HepG2 (cell line): ENCODE results near the gene PDIA6. TPM values are rescaled to one million over a fixed set of nuclear protein-coding genes. Genes with fewer than 3 reads are reported as not detected.

Experiments used
- ETV5 ChIP-seq: IDR thresholded peaks from 2 replicates; pipeline ENCODE4 v1.6.1; 2018; ENCODE audit warnings: missing biosample characterization, missing genetic modification reagents, inconsistent platforms, borderline replicate concordance
- FOXA3 ChIP-seq: IDR thresholded peaks from 2 replicates; pipeline ENCODE4 v1.6.1; 2016; ENCODE audit warnings: missing genetic modification reagents, missing compliant biosample characterization
- FOXC1 ChIP-seq: sonication (generic); formaldehyde crosslinking; IDR thresholded peaks from 2 replicates; pipeline ENCODE4 v1.8.0; 2022; ENCODE audit warnings: mild to moderate bottlenecking, missing genetic modification reagents, borderline replicate concordance
- GATAD2A ChIP-seq: IDR thresholded peaks from 2 replicates; pipeline ENCODE4 v1.6.1; 2016
- HMG20A ChIP-seq: IDR thresholded peaks from 2 replicates; pipeline ENCODE4 v1.6.1; 2016; ENCODE audit warnings: borderline replicate concordance
- KAT8 ChIP-seq: IDR thresholded peaks from 2 replicates; pipeline ENCODE4 v1.6.1; 2016; ENCODE audit warnings: missing genetic modification reagents, missing compliant biosample characterization
- KLF9 ChIP-seq: IDR thresholded peaks from 2 replicates; pipeline ENCODE4 v1.6.1; 2016; ENCODE audit warnings: low read depth
- NAIF1 ChIP-seq: sonication (generic); formaldehyde crosslinking; IDR thresholded peaks from 2 replicates; pipeline ENCODE4 v1.5.0; 2020; ENCODE audit warnings: mild to moderate bottlenecking, missing genetic modification reagents, borderline replicate concordance
- NKX3-1 ChIP-seq: sonication (generic); formaldehyde crosslinking; IDR thresholded peaks from 2 replicates; pipeline ENCODE4 v1.5.0; 2020; ENCODE audit warnings: missing genetic modification reagents
- POLR2A ChIP-seq, 2 experiments: IDR thresholded peaks; 2 replicates each; pipeline ENCODE4 v1.6.1; 2011; ENCODE audit warnings: low read depth in 2 of 2, low read length in 2 of 2, mild to moderate bottlenecking in 1 of 2, moderate library complexity in 1 of 2; ENCODE audit not compliant: insufficient read depth in 1 of 2
- SMARCE1 ChIP-seq: fragments of 450-650 bp; IDR thresholded peaks from 2 replicates; pipeline ENCODE4 v1.6.1; 2017; ENCODE audit warnings: borderline replicate concordance
- SOX6 ChIP-seq, 2 experiments: fragments of 450-650 bp in 1 of 2; sonication (generic) in 1 of 2; formaldehyde crosslinking in 1 of 2; IDR thresholded peaks; 2 replicates each; pipeline versions ENCODE4 v1.4.0 to v1.6.1; 2017 to 2020; ENCODE audit warnings: antibody characterized with exemption in 1 of 2, mild to moderate bottlenecking in 1 of 2, missing genetic modification reagents in 1 of 2
- TGIF2 ChIP-seq: IDR thresholded peaks from 2 replicates; pipeline ENCODE4 v1.6.1; 2016; ENCODE audit warnings: control low read depth, missing compliant biosample characterization
- TOE1 ChIP-seq: sonication (generic); formaldehyde crosslinking; IDR thresholded peaks from 2 replicates; pipeline ENCODE4 v1.4.0; 2020; ENCODE audit warnings: mild to moderate bottlenecking, missing genetic modification reagents
- TRIM24 ChIP-seq: sonication (generic); formaldehyde crosslinking; IDR thresholded peaks from 2 replicates; pipeline ENCODE4 v1.8.0; 2022; ENCODE audit warnings: mild to moderate bottlenecking, missing genetic modification reagents
- ZBTB38 ChIP-seq: sonication (generic); formaldehyde crosslinking; IDR thresholded peaks from 2 replicates; pipeline ENCODE4 v1.5.1; 2020; ENCODE audit warnings: mild to moderate bottlenecking, missing genetic modification reagents
- ZNF331 ChIP-seq: sonication (generic); formaldehyde crosslinking; IDR thresholded peaks from 2 replicates; pipeline ENCODE4 v1.4.0; 2020; ENCODE audit warnings: missing genetic modification reagents
- polyA plus RNA-seq, 8 experiments: library from polyadenylated mRNA; depleted of rRNA in 3 of 8; stranded (reverse) in 7 of 8; unstranded in 1 of 8; fragments of >200 nt; fragmentation: Illumina TruSeq in 4 of 8; extraction: Trizol in 4 of 8; gene quantifications; 2 replicates each; pipeline versions ENCODE4 v1.2.1 to v1.2.3, GENCODE V29; 2011 to 2016; ENCODE audit warnings: low read depth in 4 of 8, missing spikeins in 1 of 8, mixed read lengths in 1 of 8; ENCODE audit not compliant: insufficient read depth in 1 of 8
- total RNA-seq, 5 experiments: library from RNA; depleted of rRNA; stranded (reverse); fragments of >200 nt; fragmentation: Illumina TruSeq; extraction: Trizol; gene quantifications; 2 replicates each; pipeline ENCODE4 v1.2.3, GENCODE V29; 2016; ENCODE audit warnings: low read depth in 1 of 5
- TF ChIP-seq, protein P1 (sequence below): sonication (generic); formaldehyde crosslinking; IDR thresholded peaks from 2 replicates; pipeline ENCODE4 v1.4.0; 2020; ENCODE audit warnings: mild to moderate bottlenecking, missing genetic modification reagents
- TF ChIP-seq, protein P2 (sequence below): sonication (generic); formaldehyde crosslinking; IDR thresholded peaks from 2 replicates; pipeline ENCODE4 v1.5.0; 2020; ENCODE audit warnings: mild to moderate bottlenecking, missing genetic modification reagents, moderate library complexity
- TF ChIP-seq, protein P3 (sequence below): IDR thresholded peaks from 2 replicates; pipeline ENCODE4 v1.6.1; 2016; ENCODE audit warnings: missing compliant biosample characterization, missing genetic modification reagents, borderline replicate concordance
- TF ChIP-seq, protein P4 (sequence below): sonication (generic); formaldehyde crosslinking; IDR thresholded peaks from 2 replicates; pipeline ENCODE4 v1.4.0; 2020; ENCODE audit warnings: mild to moderate bottlenecking, missing genetic modification reagents
- TF ChIP-seq, protein P5 (sequence below): sonication (generic); formaldehyde crosslinking; IDR thresholded peaks from 2 replicates; pipeline ENCODE4 v1.5.0; 2020; ENCODE audit warnings: mild to moderate bottlenecking, missing genetic modification reagents
- TF ChIP-seq, protein P6 (sequence below): sonication (generic); formaldehyde crosslinking; IDR thresholded peaks from 2 replicates; pipeline ENCODE4 v1.5.0; 2020; ENCODE audit warnings: mild to moderate bottlenecking, missing genetic modification reagents

PDIA6 gene
- total and polyA plus RNA-seq, 2 of the 13 experiments (the other 11 are each of a cell fraction or from before 2014, with no cell fraction given), result 586 to 642 TPM

DNA sequence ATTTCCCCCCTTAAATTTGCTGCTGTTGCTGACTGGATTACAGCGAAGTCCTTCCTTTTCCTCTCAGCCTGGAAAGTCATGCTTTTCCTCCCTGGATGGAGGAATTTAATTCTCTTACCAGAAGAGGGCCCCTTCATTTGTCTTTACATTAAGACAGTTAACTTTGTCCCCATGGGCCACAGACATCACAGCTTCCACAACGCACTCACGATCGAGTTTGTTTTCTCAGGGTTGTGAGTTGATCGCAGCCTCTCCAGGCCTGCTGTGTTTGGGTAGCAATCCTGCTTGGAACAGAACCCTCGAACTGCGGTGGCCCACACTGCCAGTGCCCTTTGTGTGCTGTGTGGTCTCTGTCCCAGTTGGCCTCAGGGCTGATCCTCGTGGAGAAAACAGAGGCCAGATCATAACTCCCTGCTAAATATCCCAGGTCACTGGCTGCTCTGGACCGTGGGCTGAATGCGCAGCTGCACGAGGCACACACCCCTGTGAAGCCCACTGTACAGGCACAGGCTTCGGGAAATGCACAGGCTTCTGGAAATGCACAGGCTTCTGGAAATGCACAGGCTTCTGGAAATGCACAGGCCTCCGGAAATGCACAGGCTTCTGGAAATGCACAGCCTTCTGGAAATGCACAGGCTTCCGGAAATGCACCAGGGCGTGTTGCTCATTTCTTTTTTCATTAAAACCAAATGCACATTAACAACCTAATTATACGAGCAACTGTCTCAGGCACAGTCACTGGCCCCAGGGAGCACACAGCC is 2.2 kb upstream of the PDIA6 start (continued):
- TF ChIP-seq, protein P1, sequence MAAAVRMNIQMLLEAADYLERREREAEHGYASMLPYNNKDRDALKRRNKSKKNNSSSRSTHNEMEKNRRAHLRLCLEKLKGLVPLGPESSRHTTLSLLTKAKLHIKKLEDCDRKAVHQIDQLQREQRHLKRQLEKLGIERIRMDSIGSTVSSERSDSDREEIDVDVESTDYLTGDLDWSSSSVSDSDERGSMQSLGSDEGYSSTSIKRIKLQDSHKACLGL (CRISPR knock-in tag), result peak; percentile 65; the same call in 1 of the 2 replicates
- TF ChIP-seq SOX6 (IDR thresholded peaks at IDR 0.05) (no peak), SOX6 (CRISPR knock-in tag; IDR thresholded peaks at IDR 0.05) (no peak; the same call in 1 of the 2 replicates), POLR2A (IDR thresholded peaks at IDR 0.05; ENCODE audit: insufficient read depth in 1 of 2, low read depth in 2 of 2, low read length in 2 of 2) (no peak), TGIF2 (CRISPR knock-in tag) (no peak), SMARCE1 (no peak), HMG20A (no peak), KLF9 (CRISPR knock-in tag) (0 out of 2 replicates have a peak, but pooled peaks have one; percentile 24), ZBTB38 (CRISPR knock-in tag) (no peak), KAT8 (CRISPR knock-in tag) (peak; percentile 23; the same call in 1 of the 2 replicates), GATAD2A (CRISPR knock-in tag) (0 out of 2 replicates have a peak, but pooled peaks have one; percentile 45), FOXC1 (CRISPR knock-in tag) (peak; percentile 68; the same call in 1 of the 2 replicates), TRIM24 (CRISPR knock-in tag) (no peak), NKX3-1 (CRISPR knock-in tag) (no peak), ETV5 (CRISPR knock-in tag) (no peak), TOE1 (CRISPR knock-in tag) (no peak), ZNF331 (no peak), NAIF1 (CRISPR knock-in tag) (no peak), FOXA3 (CRISPR knock-in tag) (no peak)
- TF ChIP-seq, protein P2, sequence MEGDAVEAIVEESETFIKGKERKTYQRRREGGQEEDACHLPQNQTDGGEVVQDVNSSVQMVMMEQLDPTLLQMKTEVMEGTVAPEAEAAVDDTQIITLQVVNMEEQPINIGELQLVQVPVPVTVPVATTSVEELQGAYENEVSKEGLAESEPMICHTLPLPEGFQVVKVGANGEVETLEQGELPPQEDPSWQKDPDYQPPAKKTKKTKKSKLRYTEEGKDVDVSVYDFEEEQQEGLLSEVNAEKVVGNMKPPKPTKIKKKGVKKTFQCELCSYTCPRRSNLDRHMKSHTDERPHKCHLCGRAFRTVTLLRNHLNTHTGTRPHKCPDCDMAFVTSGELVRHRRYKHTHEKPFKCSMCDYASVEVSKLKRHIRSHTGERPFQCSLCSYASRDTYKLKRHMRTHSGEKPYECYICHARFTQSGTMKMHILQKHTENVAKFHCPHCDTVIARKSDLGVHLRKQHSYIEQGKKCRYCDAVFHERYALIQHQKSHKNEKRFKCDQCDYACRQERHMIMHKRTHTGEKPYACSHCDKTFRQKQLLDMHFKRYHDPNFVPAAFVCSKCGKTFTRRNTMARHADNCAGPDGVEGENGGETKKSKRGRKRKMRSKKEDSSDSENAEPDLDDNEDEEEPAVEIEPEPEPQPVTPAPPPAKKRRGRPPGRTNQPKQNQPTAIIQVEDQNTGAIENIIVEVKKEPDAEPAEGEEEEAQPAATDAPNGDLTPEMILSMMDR (CRISPR knock-in tag), result peak; percentile 57
- TF ChIP-seq, protein P3, sequence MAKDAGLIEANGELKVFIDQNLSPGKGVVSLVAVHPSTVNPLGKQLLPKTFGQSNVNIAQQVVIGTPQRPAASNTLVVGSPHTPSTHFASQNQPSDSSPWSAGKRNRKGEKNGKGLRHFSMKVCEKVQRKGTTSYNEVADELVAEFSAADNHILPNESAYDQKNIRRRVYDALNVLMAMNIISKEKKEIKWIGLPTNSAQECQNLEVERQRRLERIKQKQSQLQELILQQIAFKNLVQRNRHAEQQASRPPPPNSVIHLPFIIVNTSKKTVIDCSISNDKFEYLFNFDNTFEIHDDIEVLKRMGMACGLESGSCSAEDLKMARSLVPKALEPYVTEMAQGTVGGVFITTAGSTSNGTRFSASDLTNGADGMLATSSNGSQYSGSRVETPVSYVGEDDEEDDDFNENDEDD, result peak; percentile 12; the same call in 1 of the 2 replicates
- TF ChIP-seq, protein P4, sequence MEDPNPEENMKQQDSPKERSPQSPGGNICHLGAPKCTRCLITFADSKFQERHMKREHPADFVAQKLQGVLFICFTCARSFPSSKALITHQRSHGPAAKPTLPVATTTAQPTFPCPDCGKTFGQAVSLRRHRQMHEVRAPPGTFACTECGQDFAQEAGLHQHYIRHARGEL (CRISPR knock-in tag), result no peak
- TF ChIP-seq, protein P5, sequence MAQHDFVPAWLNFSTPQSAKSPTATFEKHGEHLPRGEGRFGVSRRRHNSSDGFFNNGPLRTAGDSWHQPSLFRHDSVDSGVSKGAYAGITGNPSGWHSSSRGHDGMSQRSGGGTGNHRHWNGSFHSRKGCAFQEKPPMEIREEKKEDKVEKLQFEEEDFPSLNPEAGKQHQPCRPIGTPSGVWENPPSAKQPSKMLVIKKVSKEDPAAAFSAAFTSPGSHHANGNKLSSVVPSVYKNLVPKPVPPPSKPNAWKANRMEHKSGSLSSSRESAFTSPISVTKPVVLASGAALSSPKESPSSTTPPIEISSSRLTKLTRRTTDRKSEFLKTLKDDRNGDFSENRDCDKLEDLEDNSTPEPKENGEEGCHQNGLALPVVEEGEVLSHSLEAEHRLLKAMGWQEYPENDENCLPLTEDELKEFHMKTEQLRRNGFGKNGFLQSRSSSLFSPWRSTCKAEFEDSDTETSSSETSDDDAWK (CRISPR knock-in tag), result no peak
- TF ChIP-seq, protein P6, sequence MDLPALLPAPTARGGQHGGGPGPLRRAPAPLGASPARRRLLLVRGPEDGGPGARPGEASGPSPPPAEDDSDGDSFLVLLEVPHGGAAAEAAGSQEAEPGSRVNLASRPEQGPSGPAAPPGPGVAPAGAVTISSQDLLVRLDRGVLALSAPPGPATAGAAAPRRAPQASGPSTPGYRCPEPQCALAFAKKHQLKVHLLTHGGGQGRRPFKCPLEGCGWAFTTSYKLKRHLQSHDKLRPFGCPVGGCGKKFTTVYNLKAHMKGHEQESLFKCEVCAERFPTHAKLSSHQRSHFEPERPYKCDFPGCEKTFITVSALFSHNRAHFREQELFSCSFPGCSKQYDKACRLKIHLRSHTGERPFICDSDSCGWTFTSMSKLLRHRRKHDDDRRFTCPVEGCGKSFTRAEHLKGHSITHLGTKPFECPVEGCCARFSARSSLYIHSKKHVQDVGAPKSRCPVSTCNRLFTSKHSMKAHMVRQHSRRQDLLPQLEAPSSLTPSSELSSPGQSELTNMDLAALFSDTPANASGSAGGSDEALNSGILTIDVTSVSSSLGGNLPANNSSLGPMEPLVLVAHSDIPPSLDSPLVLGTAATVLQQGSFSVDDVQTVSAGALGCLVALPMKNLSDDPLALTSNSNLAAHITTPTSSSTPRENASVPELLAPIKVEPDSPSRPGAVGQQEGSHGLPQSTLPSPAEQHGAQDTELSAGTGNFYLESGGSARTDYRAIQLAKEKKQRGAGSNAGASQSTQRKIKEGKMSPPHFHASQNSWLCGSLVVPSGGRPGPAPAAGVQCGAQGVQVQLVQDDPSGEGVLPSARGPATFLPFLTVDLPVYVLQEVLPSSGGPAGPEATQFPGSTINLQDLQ, result no peak
